ENCODE measurements around the gene APBA1. TPM values are rescaled to one million over a fixed set of nuclear protein-coding genes. Genes with fewer than 3 reads are reported as not detected.

The APBA1 gene
- total and polyA plus RNA-seq, 2 of the 4 experiments (the other 2 are of a cell fraction): 3.8 to 5.1 TPM

GRCh38 chr9:69677931-69678330 lies 5.8 kb upstream of the APBA1 start:
- peaks cover 0 to 9% of the 10 kb centered on the region in 2 experiments; a peak in 1 of 4 replicates for H3K79me1 ChIP-seq (ENCODE audit: low read depth in 1 of 2, low read length in 2 of 2)
- H2BK120ac ChIP-seq (ENCODE audit: low read depth, low read length): no peak overlapping the region
- ChIA-PET POLR2A (ENCODE audit: unreplicated experiment) (no interaction called here), CTCF (no interaction called here)
- TF ChIP-seq USF2 (IDR thresholded peaks at IDR 0.05; ENCODE audit: low read depth, low read length) (no peak), RFX5 (IDR thresholded peaks at IDR 0.05; ENCODE audit: low read depth, low read length) (no peak), FOS (IDR thresholded peaks at IDR 0.05; ENCODE audit: low read depth, low read length) (no peak), MXI1 (IDR thresholded peaks at IDR 0.05; ENCODE audit: borderline replicate concordance, low read depth, low read length) (no peak), POLR2A (IDR thresholded peaks at IDR 0.05; ENCODE audit: low read depth, low read length) (no peak), NFE2L2 (IDR thresholded peaks at IDR 0.05; ENCODE audit: low read depth, low read length) (no peak), BHLHE40 (IDR thresholded peaks at IDR 0.05; ENCODE audit: low read depth, low read length) (no peak), RAD21 (IDR thresholded peaks at IDR 0.05; ENCODE audit: low read length) (no peak), CTCF (conservative IDR thresholded peaks at IDR 0.05; ENCODE audit: low read depth, low read length) (no peak), MAFK (IDR thresholded peaks at IDR 0.05; ENCODE audit: low read depth, low read length) (no peak), MAZ (IDR thresholded peaks at IDR 0.05; ENCODE audit: borderline replicate concordance, low read depth, low read length) (no peak), ELK1 (IDR thresholded peaks at IDR 0.05; ENCODE audit: borderline replicate concordance, low read depth, low read length) (no peak), CHD1 (IDR thresholded peaks at IDR 0.05; ENCODE audit: low read depth, low read length) (no peak), SMC3 (IDR thresholded peaks at IDR 0.05; ENCODE audit: low read depth, low read length) (no peak), CEBPB (IDR thresholded peaks at IDR 0.05; ENCODE audit: low read depth, low read length) (no peak), RCOR1 (IDR thresholded peaks at IDR 0.05; ENCODE audit: insufficient replicate concordance, low read length) (no peak)
- H3K56ac ChIP-seq (ENCODE audit: extremely low read depth, insufficient read depth, low read length): no peak overlapping the region
- H2AK9ac ChIP-seq (replicated peaks; ENCODE audit: low read depth, low read length, poor library complexity): no peak overlapping the region
- H4K5ac ChIP-seq (ENCODE audit: low read depth, low read length): no peak overlapping the region
- H3K4me2 ChIP-seq (ENCODE audit: low read depth, low read length): no peak overlapping the region
- H2BK15ac ChIP-seq (ENCODE audit: low read depth, low read length): no peak overlapping the region
- ATAC-seq (ENCODE audit: low read depth) (no peak), DNase-seq (no peak)
- H3K36me3 ChIP-seq (ENCODE audit: control insufficient read depth, insufficient read depth, low read length): no peaks in the 10 kb centered on the region
- no peak overlapping the region for H4K91ac ChIP-seq (ENCODE audit: insufficient read depth, low read depth, low read length)
- no peak overlapping the region for H4K8ac ChIP-seq (ENCODE audit: low read depth in 2 of 2, low read length in 2 of 2)
- BruUV-seq (replicated peaks): no TSS peak
- H3K27me3 ChIP-seq (ENCODE audit: control insufficient read depth, insufficient read depth, low read length): no peaks in the 10 kb centered on the region
- no peak overlapping the region for H3K9ac ChIP-seq (ENCODE audit: low read depth, low read length)
- H3K9me1 ChIP-seq (ENCODE audit: insufficient read depth, low read length): no peaks in the 10 kb centered on the region; the same call in 1 of the 2 replicates
- H2BK20ac ChIP-seq (ENCODE audit: low read depth, low read length): no peak overlapping the region
- H2AFZ ChIP-seq (replicated peaks; ENCODE audit: low read length, poor library complexity): no peak overlapping the region
- intact Hi-C loops (cut with micrococcal nuclease) (loop anchor here (2.0 to 10.0 kb wide), 3 partner anchors 15 to 924 kb away; no protein-coding TSS in a partner anchor), dilution Hi-C loops (cut with HindIII; ENCODE audit: low sequenced_read_pairs, unreplicated experiment) (no loop called here), in situ Hi-C loops (cut with MboI; ENCODE audit: low sequenced_read_pairs) (loop anchor here (10.0 kb wide), 2 partner anchors 197 to 227 kb away; no protein-coding TSS in a partner anchor)
- peaks cover 2% of the 10 kb centered on the region; the same call in 1 of the 2 replicates for H3K4me1 ChIP-seq (ENCODE audit: control insufficient read depth, insufficient read depth, low read length)
- H3K14ac ChIP-seq (replicated peaks; ENCODE audit: low read depth, low read length): no peak overlapping the region
- H3K18ac ChIP-seq (ENCODE audit: low read depth, low read length): no peak overlapping the region
- no peak overlapping the region for H3K23ac ChIP-seq (ENCODE audit: low read depth, low read length)
- no peak overlapping the region for H3K27ac ChIP-seq (ENCODE audit: insufficient read depth, low read length)
- H4K20me1 ChIP-seq (ENCODE audit: insufficient read depth, low read length): no peaks in the 10 kb centered on the region
- H3K9me3 ChIP-seq (ENCODE audit: control insufficient read depth, insufficient read depth, low read length): no peaks in the 10 kb centered on the region
- H3K4ac ChIP-seq (ENCODE audit: low read depth, low read length): no peak overlapping the region
- WGBS, 2 experiments (ENCODE audit: extremely low coverage in 2 of 2, insufficient read length in 1 of 2): no CpG with 5 or more reads among the region's 5 CpGs
- H2AK5ac ChIP-seq (ENCODE audit: low read depth, low read length): no peak overlapping the region
- H3K4me3 ChIP-seq (ENCODE audit: insufficient read depth, low read depth, low read length): no peak overlapping the region
- H2BK5ac ChIP-seq (ENCODE audit: low read depth, low read length, poor library complexity, severe bottlenecking): no peak overlapping the region

Measured in IMR-90 (cell line).